SH-SY5Y (cell line): ENCODE data around the gene TRPM2.

Experiments used
- GATA2 ChIP-seq: IDR thresholded peaks from 2 replicates; pipeline ENCODE4 v1.6.1; 2011; ENCODE audit warnings: mild to moderate bottlenecking, low read depth, low read length
- GATA3 ChIP-seq: IDR thresholded peaks from 2 replicates; pipeline ENCODE4 v1.6.1; 2011; ENCODE audit warnings: low read depth, mild to moderate bottlenecking, low read length, moderate library complexity

DNA sequence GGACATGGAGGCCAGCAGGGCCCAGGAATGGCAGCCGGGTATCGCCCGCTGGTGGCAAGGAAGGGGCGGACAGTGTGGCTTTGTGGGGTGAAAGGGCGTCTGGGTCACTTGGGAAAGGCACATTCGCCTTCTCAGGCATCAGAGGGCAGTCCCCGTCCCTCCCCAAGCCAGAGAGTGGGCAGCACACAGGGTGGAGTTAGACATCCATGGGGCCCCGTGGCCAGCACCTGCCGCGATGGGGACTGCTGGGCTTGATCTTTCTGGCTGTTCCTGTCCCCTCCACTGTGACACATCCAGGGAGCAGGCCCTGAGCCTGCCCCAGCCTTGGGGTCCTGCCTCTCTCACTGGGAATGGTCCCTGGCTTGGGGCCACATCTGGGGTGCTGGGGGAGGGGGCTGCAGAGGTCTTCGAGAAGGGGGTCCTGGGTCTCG lies 4.0 kb upstream of the TRPM2 start:
- no peak for TF ChIP-seq GATA2
- no peak for TF ChIP-seq GATA3
